AG04449 (cell line): Measurements from ENCODE around the gene RTN1.

Experiments used
- CTCF ChIA-PET: fragments of 350-600 bp; formaldehyde crosslinking; extraction: SDS; loops from one replicate; lab custom pipeline; 2021; ENCODE audit warnings: antibody characterized with exemption; lab: Yijun Ruan, JAX
- POLR2A ChIA-PET: fragments of 400-600, 350-600 bp; formaldehyde crosslinking; extraction: SDS; loops from one replicate; lab custom pipeline; 2020; ENCODE audit warnings: antibody characterized with exemption, inconsistent platforms; lab: Yijun Ruan, JAX
- DNase-seq: peaks from one replicate; pipeline ENCODE4 v3.0.0-alpha.2; 2010; ENCODE audit warnings: low read depth, low spot score
- H3K4me3 ChIP-seq: 2 replicates; pipeline ENCODE4 v1.5.1; 2011; ENCODE audit warnings: low read depth, mild to moderate bottlenecking, control low read depth, low read length
- CTCF ChIP-seq: IDR thresholded peaks from one replicate; pipeline ENCODE4 v1.5.1; 2011; ENCODE audit warnings: mild to moderate bottlenecking, moderate library complexity, low read length, control low read depth, inconsistent platforms; ENCODE audit not compliant: insufficient read depth; ENCODE audit errors: missing control alignments

RTN1 gene

GRCh38 chr14:59754256-59754655, 116.3 kb downstream of the RTN1 start:
- TF ChIP-seq CTCF, result no peak
- H3K4me3 ChIP-seq, result no peak overlapping the region
- ChIA-PET POLR2A (no interaction called here), CTCF (no interaction called here)
- no peak for DNase-seq

GRCh38 chr14:59753512-59753911, 117.1 kb downstream of the RTN1 start:
- CTCF ChIA-PET, result no interaction called here
- no peak for DNase-seq
- H3K4me3 ChIP-seq, result no peak overlapping the region
- TF ChIP-seq CTCF, result no peak
- POLR2A ChIA-PET, result no interaction called here

GRCh38 chr14:59751578-59751977, 119.0 kb downstream of the RTN1 start:
- no peak for DNase-seq
- no peak for TF ChIP-seq CTCF
- H3K4me3 ChIP-seq, result no peak overlapping the region
- POLR2A ChIA-PET, result no interaction called here
- CTCF ChIA-PET, result no interaction called here

- no peak for TF ChIP-seq CTCF
- CTCF ChIA-PET, result no interaction called here
- POLR2A ChIA-PET, result no interaction called here
- H3K4me3 ChIP-seq, result no peak overlapping the region
- no peak for DNase-seq
Observed at GRCh38 chr14:59739794-59740193, 130.8 kb downstream of the RTN1 start.

- no peak for TF ChIP-seq CTCF
- no peak overlapping the region for H3K4me3 ChIP-seq
- POLR2A ChIA-PET, result no interaction called here
- CTCF ChIA-PET, result no interaction called here
- no peak for DNase-seq
Observed at GRCh38 chr14:59728304-59728703, 142.3 kb downstream of the RTN1 start.

GRCh38 chr14:59727073-59727661, 143.4 kb downstream of the RTN1 start:
- no peak for DNase-seq
- POLR2A ChIA-PET, result no interaction called here
- no peak overlapping the region for H3K4me3 ChIP-seq
- TF ChIP-seq CTCF, result no peak
- CTCF ChIA-PET, result no interaction called here
